HepG2 (cell line): ENCODE results near the gene PWWP2A. TPM values are rescaled to one million over a fixed set of nuclear protein-coding genes. Genes with fewer than 3 reads are reported as not detected.

Experiments
- CHD2 ChIP-seq: IDR thresholded peaks from 2 replicates; pipeline ENCODE4 v1.6.1; 2011; ENCODE audit warnings: low read depth, low read length, improper control_type of control experiment
- HNRNPLL ChIP-seq: fragments of 200-400 bp; formaldehyde crosslinking; IDR thresholded peaks from 2 replicates; pipeline ENCODE4 v1.6.1; 2017; ENCODE audit warnings: mild to moderate bottlenecking, low read depth, low read length; ENCODE audit not compliant: poor library complexity, severe bottlenecking
- PRPF4 ChIP-seq: fragments of 200-400 bp; formaldehyde crosslinking; IDR thresholded peaks from 2 replicates; pipeline ENCODE4 v1.6.1; 2016; ENCODE audit warnings: low read length, low read depth; ENCODE audit not compliant: poor library complexity, severe bottlenecking
- RORA ChIP-seq: sonication (generic); formaldehyde crosslinking; IDR thresholded peaks from 2 replicates; pipeline ENCODE4 v1.5.0; 2020; ENCODE audit warnings: mild to moderate bottlenecking, missing genetic modification reagents, moderate library complexity
- SNRNP70 ChIP-seq: fragments of 200-400 bp; formaldehyde crosslinking; IDR thresholded peaks from 2 replicates; pipeline ENCODE4 v1.6.1; 2017; ENCODE audit warnings: mild to moderate bottlenecking, low read depth, low read length, moderate library complexity
- ZBTB43 ChIP-seq: sonication (generic); formaldehyde crosslinking; conservative IDR thresholded peaks from 2 replicates; pipeline ENCODE4 v1.4.0; 2020; ENCODE audit warnings: missing genetic modification reagents
- ZBTB7B ChIP-seq: sonication (generic); formaldehyde crosslinking; IDR thresholded peaks from 2 replicates; pipeline ENCODE4 v1.4.0; 2020; ENCODE audit warnings: missing genetic modification reagents
- ZMYM3 ChIP-seq: sonication (generic); formaldehyde crosslinking; IDR thresholded peaks from 2 replicates; pipeline ENCODE4 v1.5.1; 2020; ENCODE audit warnings: mild to moderate bottlenecking, missing genetic modification reagents
- ZNF142 ChIP-seq: sonication (generic); formaldehyde crosslinking; IDR thresholded peaks from 2 replicates; pipeline ENCODE4 v1.4.0; 2020; ENCODE audit warnings: missing genetic modification reagents
- ZNF263 ChIP-seq: sonication (generic); formaldehyde crosslinking; IDR thresholded peaks from 2 replicates; pipeline ENCODE4 v1.4.0; 2020; ENCODE audit warnings: missing genetic modification reagents
- ZNF354B ChIP-seq: sonication (generic); formaldehyde crosslinking; IDR thresholded peaks from 2 replicates; pipeline ENCODE4 v1.8.0; 2022; ENCODE audit warnings: mild to moderate bottlenecking, missing genetic modification reagents
- ZNF432 ChIP-seq: sonication (generic); formaldehyde crosslinking; IDR thresholded peaks from 2 replicates; pipeline ENCODE4 v1.5.0; 2020; ENCODE audit warnings: missing genetic modification reagents, mild to moderate bottlenecking, borderline replicate concordance
- ZNF543 ChIP-seq: sonication (generic); formaldehyde crosslinking; IDR thresholded peaks from 2 replicates; pipeline ENCODE4 v1.4.0; 2020; ENCODE audit warnings: mild to moderate bottlenecking, missing genetic modification reagents
- ZNF713 ChIP-seq: sonication (generic); formaldehyde crosslinking; IDR thresholded peaks from 2 replicates; pipeline ENCODE4 v1.4.0; 2020; ENCODE audit warnings: mild to moderate bottlenecking, missing genetic modification reagents
- polyA plus RNA-seq, 8 experiments: library from polyadenylated mRNA; depleted of rRNA in 3 of 8; stranded (reverse) in 7 of 8; unstranded in 1 of 8; fragments of >200 nt; fragmentation: Illumina TruSeq in 4 of 8; extraction: Trizol in 4 of 8; gene quantifications; 2 replicates each; pipeline versions ENCODE4 v1.2.1 to v1.2.3, GENCODE V29; 2011 to 2016; ENCODE audit warnings: low read depth in 4 of 8, missing spikeins in 1 of 8, mixed read lengths in 1 of 8; ENCODE audit not compliant: insufficient read depth in 1 of 8
- total RNA-seq, 5 experiments: library from RNA; depleted of rRNA; stranded (reverse); fragments of >200 nt; fragmentation: Illumina TruSeq; extraction: Trizol; gene quantifications; 2 replicates each; pipeline ENCODE4 v1.2.3, GENCODE V29; 2016; ENCODE audit warnings: low read depth in 1 of 5
- TF ChIP-seq, protein P1 (sequence below), 2 experiments: sonication (generic) in 1 of 2; formaldehyde crosslinking in 1 of 2; IDR thresholded peaks; 2 replicates each; pipeline versions ENCODE4 v1.4.0 to v1.6.1; 2016 to 2020; ENCODE audit warnings: borderline replicate concordance in 1 of 2, low read depth in 1 of 2, mild to moderate bottlenecking in 1 of 2, missing genetic modification reagents in 1 of 2

Gene PWWP2A
- total and polyA plus RNA-seq, 2 of the 13 experiments (the other 11 are each of a cell fraction or from before 2014, with no cell fraction given), result 7.3 to 16.9 TPM

DNA sequence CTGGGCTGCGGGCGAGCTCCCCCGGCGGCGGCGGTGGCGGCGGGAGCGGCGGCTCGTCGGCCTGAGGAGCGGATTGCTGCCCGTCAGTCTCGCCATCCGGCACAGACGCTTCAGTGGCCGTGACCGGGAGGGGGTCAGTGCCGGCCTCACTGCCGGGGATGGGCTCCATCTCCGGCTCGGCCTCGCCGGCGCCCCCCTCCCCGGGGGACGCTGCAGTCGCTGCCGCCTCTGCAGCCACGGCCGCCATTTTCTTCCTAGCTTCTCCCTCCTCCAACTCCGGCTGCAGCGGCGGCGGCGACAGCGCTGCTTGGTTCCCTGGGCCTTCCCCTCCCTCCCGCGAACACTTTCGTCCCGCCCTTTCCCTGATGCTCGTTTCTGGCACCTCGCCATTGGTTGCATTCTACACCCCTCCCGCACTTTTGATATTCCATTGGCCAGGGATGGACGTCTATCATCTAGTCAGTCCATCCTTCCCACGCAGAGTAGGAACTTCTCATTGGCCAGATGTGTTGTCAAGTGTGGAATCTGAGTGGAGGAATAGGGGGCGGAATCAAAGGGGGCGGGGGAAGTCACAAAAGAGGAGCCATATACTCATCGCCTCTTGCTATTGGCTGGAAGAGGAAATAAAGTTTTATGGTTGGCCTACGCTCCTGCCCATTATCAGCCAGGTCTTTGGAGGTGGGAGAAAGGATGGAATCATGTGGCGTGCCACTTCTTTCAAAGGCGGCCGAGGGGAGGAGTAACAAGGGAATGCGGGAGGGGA, at the start of gene PWWP2A (continued):
- TF ChIP-seq ZNF432 (CRISPR knock-in tag), result no peak
- peak; percentile 56; the same call in 1 of the 2 replicates for TF ChIP-seq CHD2
- 0 out of 2 replicates have a peak, but pooled peaks have one; percentile 28 for TF ChIP-seq ZBTB43
- no peak for TF ChIP-seq ZBTB7B (CRISPR knock-in tag)
- TF ChIP-seq RORA (CRISPR knock-in tag), result no peak
- no peak for TF ChIP-seq ZNF354B (CRISPR knock-in tag)
- TF ChIP-seq HNRNPLL, result peak; percentile 90
- TF ChIP-seq, protein P1, sequence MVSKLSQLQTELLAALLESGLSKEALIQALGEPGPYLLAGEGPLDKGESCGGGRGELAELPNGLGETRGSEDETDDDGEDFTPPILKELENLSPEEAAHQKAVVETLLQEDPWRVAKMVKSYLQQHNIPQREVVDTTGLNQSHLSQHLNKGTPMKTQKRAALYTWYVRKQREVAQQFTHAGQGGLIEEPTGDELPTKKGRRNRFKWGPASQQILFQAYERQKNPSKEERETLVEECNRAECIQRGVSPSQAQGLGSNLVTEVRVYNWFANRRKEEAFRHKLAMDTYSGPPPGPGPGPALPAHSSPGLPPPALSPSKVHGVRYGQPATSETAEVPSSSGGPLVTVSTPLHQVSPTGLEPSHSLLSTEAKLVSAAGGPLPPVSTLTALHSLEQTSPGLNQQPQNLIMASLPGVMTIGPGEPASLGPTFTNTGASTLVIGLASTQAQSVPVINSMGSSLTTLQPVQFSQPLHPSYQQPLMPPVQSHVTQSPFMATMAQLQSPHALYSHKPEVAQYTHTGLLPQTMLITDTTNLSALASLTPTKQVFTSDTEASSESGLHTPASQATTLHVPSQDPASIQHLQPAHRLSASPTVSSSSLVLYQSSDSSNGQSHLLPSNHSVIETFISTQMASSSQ (IDR thresholded peaks at IDR 0.05; ENCODE audit: low read depth), result no peak
- TF ChIP-seq, protein P1 (CRISPR knock-in tag; IDR thresholded peaks at IDR 0.05; ENCODE audit: borderline replicate concordance), result peak; percentile 46; the same call in 1 of the 2 replicates
- no peak for TF ChIP-seq ZNF142
- no peak for TF ChIP-seq ZMYM3 (CRISPR knock-in tag)
- TF ChIP-seq PRPF4, result no peak
- TF ChIP-seq ZNF263 (CRISPR knock-in tag), result no peak
- TF ChIP-seq SNRNP70, result no peak
- 0 out of 2 replicates have a peak, but pooled peaks have one; percentile 48 for TF ChIP-seq ZNF543
- TF ChIP-seq ZNF713 (CRISPR knock-in tag), result no peak
